SK-N-SH (cell line): ENCODE results near the gene SPAG9. TPM values are rescaled to one million over a fixed set of nuclear protein-coding genes. Genes with fewer than 3 reads are reported as not detected.

Source experiments
- CTCF ChIA-PET: fragments of 300-600, 350-600 bp; formaldehyde crosslinking; extraction: SDS; loops from one replicate; lab custom pipeline; 2021; lab: Yijun Ruan, JAX
- POLR2A ChIA-PET: fragments of 350-600 bp; sonication (Branson Sonifier 250); formaldehyde crosslinking; extraction: SDS; loops from one replicate; lab custom pipeline; 2020; ENCODE audit warnings: antibody characterized with exemption, inconsistent platforms; lab: Yijun Ruan, JAX
- DNase-seq: peaks from one replicate; pipeline ENCODE4 v3.0.0; 2012
- H2AFZ ChIP-seq: fragments of 200-600 bp; sonication (generic); 2 replicates; pipeline ENCODE4 v1.8.1; 2016; ENCODE audit warnings: antibody characterized with exemption, mild to moderate bottlenecking, low read depth
- H3F3A ChIP-seq: fragments of 200-600 bp; sonication (generic); replicated peaks from 2 replicates; pipeline ENCODE3; 2016; ENCODE audit warnings: antibody characterized with exemption, mild to moderate bottlenecking; ENCODE audit not compliant: insufficient read depth
- H3K27ac ChIP-seq, 2 experiments: fragments of 200-500 bp in 1 of 2; fragments of 200-600 bp in 1 of 2; sonication (Bioruptor generic) in 1 of 2; sonication (generic), shearing (Covaris generic) in 1 of 2; 2 replicates each; pipeline versions ENCODE4 v1.5.1 to v1.6.1; 2014 to 2016; ENCODE audit warnings: low read depth in 2 of 2, inconsistent platforms in 1 of 2, low read length in 1 of 2, mild to moderate bottlenecking in 1 of 2, mixed read lengths in 1 of 2
- H3K27me3 ChIP-seq: fragments of 200-600 bp; sonication (generic), shearing (Covaris generic); 2 replicates; pipeline ENCODE4 v1.6.1; 2016; ENCODE audit warnings: mixed run types; ENCODE audit not compliant: insufficient read depth
- H3K36me3 ChIP-seq, 2 experiments: fragments of 200-500 bp in 1 of 2; fragments of 200-600 bp in 1 of 2; sonication (Bioruptor generic) in 1 of 2; sonication (generic) in 1 of 2; replicated peaks in 1 of 2; 2 replicates each; pipeline versions ENCODE3 to v1.5.1; 2014 to 2016; ENCODE audit warnings: low read length in 1 of 2, mild to moderate bottlenecking in 1 of 2; ENCODE audit not compliant: insufficient read depth in 2 of 2, control insufficient read depth in 1 of 2
- H3K4me1 ChIP-seq, 2 experiments: fragments of 200-500 bp in 1 of 2; fragments of 200-600 bp in 1 of 2; sonication (Bioruptor generic) in 1 of 2; sonication (generic), shearing (Covaris generic) in 1 of 2; 2 replicates each; pipeline versions ENCODE4 v1.5.1 to v1.6.1; 2014 to 2016; ENCODE audit warnings: low read depth in 1 of 2, low read length in 1 of 2, mixed run types in 1 of 2; ENCODE audit not compliant: insufficient read depth in 2 of 2, control insufficient read depth in 1 of 2
- H3K4me2 ChIP-seq: fragments of 200-600 bp; sonication (generic), shearing (Covaris generic); 2 replicates; pipeline ENCODE4 v1.6.1; 2017; ENCODE audit warnings: mixed run types
- H3K4me3 ChIP-seq, 2 experiments: fragments of 200-500 bp in 1 of 2; fragments of 200-600 bp in 1 of 2; sonication (Bioruptor generic) in 1 of 2; sonication (generic), shearing (Covaris generic) in 1 of 2; 2 replicates each; pipeline versions ENCODE4 v1.5.1 to v1.8.1; 2014 to 2016; ENCODE audit warnings: low read depth in 2 of 2, inconsistent platforms in 1 of 2, low read length in 1 of 2, mild to moderate bottlenecking in 1 of 2, mixed read lengths in 1 of 2, moderate library complexity in 1 of 2
- H3K79me2 ChIP-seq: fragments of 200-600 bp; sonication (generic); 2 replicates; pipeline ENCODE4 v1.8.1; 2017; ENCODE audit warnings: mild to moderate bottlenecking; ENCODE audit not compliant: insufficient read depth
- H3K9ac ChIP-seq: fragments of 200-600 bp; sonication (generic); 2 replicates; pipeline ENCODE4 v1.6.1; 2017; ENCODE audit warnings: mixed run types
- H3K9me2 ChIP-seq: fragments of 200-600 bp; sonication (generic); 2 replicates; pipeline ENCODE4 v1.6.1; 2017; ENCODE audit warnings: mixed run types
- H3K9me3 ChIP-seq: fragments of 200-600 bp; sonication (generic); 2 replicates; pipeline ENCODE4 v1.6.1; 2017; ENCODE audit warnings: mixed run types, mild to moderate bottlenecking, moderate library complexity
- H4K20me1 ChIP-seq: fragments of 200-600 bp; sonication (generic); 2 replicates; pipeline ENCODE4 v1.6.1; 2017; ENCODE audit warnings: mild to moderate bottlenecking, mixed run types; ENCODE audit not compliant: insufficient read depth
- ELF1 ChIP-seq: IDR thresholded peaks from 2 replicates; pipeline ENCODE4 v1.4.0; 2012
- EZH2phosphoT487 ChIP-seq: fragments of 200-600 bp; sonication (generic); IDR thresholded peaks from 2 replicates; pipeline ENCODE4 v1.6.1; 2017; ENCODE audit warnings: low read depth, mixed run types, mild to moderate bottlenecking, antibody characterized with exemption, moderate library complexity, borderline replicate concordance
- FOSL2 ChIP-seq: IDR thresholded peaks from 2 replicates; pipeline ENCODE4 v1.4.0; 2012; ENCODE audit warnings: low read depth, mild to moderate bottlenecking, moderate library complexity, borderline replicate concordance
- FOXJ3 ChIP-seq: sonication (generic); formaldehyde crosslinking; IDR thresholded peaks from 2 replicates; pipeline ENCODE4 v1.5.1; 2020; ENCODE audit warnings: mild to moderate bottlenecking, missing genetic modification reagents
- FOXM1 ChIP-seq: IDR thresholded peaks from 2 replicates; pipeline ENCODE4 v1.4.0; 2012; ENCODE audit warnings: low read depth, mild to moderate bottlenecking
- GATA2 ChIP-seq: sonication (generic); formaldehyde crosslinking; IDR thresholded peaks from 2 replicates; pipeline ENCODE4 v1.5.0; 2020; ENCODE audit warnings: mild to moderate bottlenecking, missing genetic modification reagents
- JUND ChIP-seq: IDR thresholded peaks from 2 replicates; pipeline ENCODE4 v1.4.0; 2012
- MEF2A ChIP-seq: IDR thresholded peaks from 2 replicates; pipeline ENCODE4 v1.4.0; 2012; ENCODE audit warnings: low read depth, borderline replicate concordance
- MXI1 ChIP-seq: IDR thresholded peaks from 2 replicates; pipeline ENCODE4 v1.6.1; 2012; ENCODE audit warnings: mild to moderate bottlenecking, low read depth, low read length, improper control_type of control experiment
- NFIC ChIP-seq: IDR thresholded peaks from 2 replicates; pipeline ENCODE4 v1.4.0; 2012; ENCODE audit warnings: borderline replicate concordance
- RCOR1 ChIP-seq: fragments of 150-350 bp; IDR thresholded peaks from 2 replicates; pipeline ENCODE4 v1.6.1; 2017; ENCODE audit warnings: antibody characterized with exemption, low read length
- SIN3A ChIP-seq: IDR thresholded peaks from 2 replicates; pipeline ENCODE4 v1.6.1; 2012; ENCODE audit warnings: low read depth, mild to moderate bottlenecking, low read length, moderate library complexity, borderline replicate concordance
- TAF1 ChIP-seq: IDR thresholded peaks from 2 replicates; pipeline ENCODE4 v1.6.1; 2012; ENCODE audit warnings: low read depth, mild to moderate bottlenecking, low read length, moderate library complexity, borderline replicate concordance
- YY1 ChIP-seq: IDR thresholded peaks from 2 replicates; pipeline ENCODE4 v1.4.0; 2012; ENCODE audit warnings: low read depth, mild to moderate bottlenecking
- WGBS: methylation state at CpG from one replicate; pipeline ENCODE4 v1.1.6; 2017; ENCODE audit warnings: low lambda C conversion rate; 5-methylcytosine and 5-hydroxymethylcytosine counted together
- polyA plus RNA-seq, 3 experiments: library from polyadenylated mRNA; depleted of rRNA; stranded (reverse); fragments of >200 nt; gene quantifications; 2 replicates each; pipeline ENCODE4 v1.2.3, GENCODE V29; 2012
- TF ChIP-seq, protein P1 (sequence below): fragments of 150-350 bp; IDR thresholded peaks from 2 replicates; pipeline ENCODE4 v1.6.1; 2016; ENCODE audit warnings: mild to moderate bottlenecking, low read depth, low read length
- TF ChIP-seq, protein P2 (sequence below): IDR thresholded peaks from 2 replicates; pipeline ENCODE4; 2012
- TF ChIP-seq, protein P3 (sequence below): IDR thresholded peaks from 2 replicates; pipeline ENCODE4 v1.4.0; 2012; ENCODE audit warnings: low read depth
- TF ChIP-seq, protein P4 (sequence below): IDR thresholded peaks from 2 replicates; pipeline ENCODE4 v1.6.1; 2012; ENCODE audit warnings: mild to moderate bottlenecking, low read depth, low read length, moderate library complexity
- TF ChIP-seq, protein P5 (sequence below): IDR thresholded peaks from 2 replicates; pipeline ENCODE4 v1.4.0; 2012; ENCODE audit warnings: low read depth, borderline replicate concordance

Gene SPAG9
- polyA plus RNA-seq, 1 of the 3 experiments (the other 2 are of a cell fraction), result 32.1 TPM

GRCh38 chr17:51056813-51057510 is 63.7 kb downstream of the SPAG9 start (continued):
- TF ChIP-seq SIN3A, result no peak
- TF ChIP-seq EZH2phosphoT487, result no peak

- peaks cover 82% of the 10 kb centered on the region for H3K79me2 ChIP-seq
- H4K20me1 ChIP-seq, result no peaks in the 10 kb centered on the region
- H3K9ac ChIP-seq, result no peak overlapping the region
- no peaks in the 10 kb centered on the region for H3K9me3 ChIP-seq
- TF ChIP-seq, protein P1, sequence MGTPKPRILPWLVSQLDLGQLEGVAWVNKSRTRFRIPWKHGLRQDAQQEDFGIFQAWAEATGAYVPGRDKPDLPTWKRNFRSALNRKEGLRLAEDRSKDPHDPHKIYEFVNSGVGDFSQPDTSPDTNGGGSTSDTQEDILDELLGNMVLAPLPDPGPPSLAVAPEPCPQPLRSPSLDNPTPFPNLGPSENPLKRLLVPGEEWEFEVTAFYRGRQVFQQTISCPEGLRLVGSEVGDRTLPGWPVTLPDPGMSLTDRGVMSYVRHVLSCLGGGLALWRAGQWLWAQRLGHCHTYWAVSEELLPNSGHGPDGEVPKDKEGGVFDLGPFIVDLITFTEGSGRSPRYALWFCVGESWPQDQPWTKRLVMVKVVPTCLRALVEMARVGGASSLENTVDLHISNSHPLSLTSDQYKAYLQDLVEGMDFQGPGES, result no peak
- TF ChIP-seq NFIC, result no peak
- TF ChIP-seq FOSL2, result no peak
- TF ChIP-seq ELF1, result no peak
- TF ChIP-seq, protein P2, sequence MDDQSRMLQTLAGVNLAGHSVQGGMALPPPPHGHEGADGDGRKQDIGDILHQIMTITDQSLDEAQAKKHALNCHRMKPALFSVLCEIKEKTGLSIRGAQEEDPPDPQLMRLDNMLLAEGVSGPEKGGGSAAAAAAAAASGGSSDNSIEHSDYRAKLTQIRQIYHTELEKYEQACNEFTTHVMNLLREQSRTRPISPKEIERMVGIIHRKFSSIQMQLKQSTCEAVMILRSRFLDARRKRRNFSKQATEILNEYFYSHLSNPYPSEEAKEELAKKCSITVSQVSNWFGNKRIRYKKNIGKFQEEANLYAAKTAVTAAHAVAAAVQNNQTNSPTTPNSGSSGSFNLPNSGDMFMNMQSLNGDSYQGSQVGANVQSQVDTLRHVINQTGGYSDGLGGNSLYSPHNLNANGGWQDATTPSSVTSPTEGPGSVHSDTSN, result no peak
- TF ChIP-seq GATA2 (CRISPR knock-in tag), result no peak
- TF ChIP-seq FOXM1, result no peak
- TF ChIP-seq, protein P3, sequence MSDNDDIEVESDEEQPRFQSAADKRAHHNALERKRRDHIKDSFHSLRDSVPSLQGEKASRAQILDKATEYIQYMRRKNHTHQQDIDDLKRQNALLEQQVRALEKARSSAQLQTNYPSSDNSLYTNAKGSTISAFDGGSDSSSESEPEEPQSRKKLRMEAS, result no peak
- TF ChIP-seq, protein P4, sequence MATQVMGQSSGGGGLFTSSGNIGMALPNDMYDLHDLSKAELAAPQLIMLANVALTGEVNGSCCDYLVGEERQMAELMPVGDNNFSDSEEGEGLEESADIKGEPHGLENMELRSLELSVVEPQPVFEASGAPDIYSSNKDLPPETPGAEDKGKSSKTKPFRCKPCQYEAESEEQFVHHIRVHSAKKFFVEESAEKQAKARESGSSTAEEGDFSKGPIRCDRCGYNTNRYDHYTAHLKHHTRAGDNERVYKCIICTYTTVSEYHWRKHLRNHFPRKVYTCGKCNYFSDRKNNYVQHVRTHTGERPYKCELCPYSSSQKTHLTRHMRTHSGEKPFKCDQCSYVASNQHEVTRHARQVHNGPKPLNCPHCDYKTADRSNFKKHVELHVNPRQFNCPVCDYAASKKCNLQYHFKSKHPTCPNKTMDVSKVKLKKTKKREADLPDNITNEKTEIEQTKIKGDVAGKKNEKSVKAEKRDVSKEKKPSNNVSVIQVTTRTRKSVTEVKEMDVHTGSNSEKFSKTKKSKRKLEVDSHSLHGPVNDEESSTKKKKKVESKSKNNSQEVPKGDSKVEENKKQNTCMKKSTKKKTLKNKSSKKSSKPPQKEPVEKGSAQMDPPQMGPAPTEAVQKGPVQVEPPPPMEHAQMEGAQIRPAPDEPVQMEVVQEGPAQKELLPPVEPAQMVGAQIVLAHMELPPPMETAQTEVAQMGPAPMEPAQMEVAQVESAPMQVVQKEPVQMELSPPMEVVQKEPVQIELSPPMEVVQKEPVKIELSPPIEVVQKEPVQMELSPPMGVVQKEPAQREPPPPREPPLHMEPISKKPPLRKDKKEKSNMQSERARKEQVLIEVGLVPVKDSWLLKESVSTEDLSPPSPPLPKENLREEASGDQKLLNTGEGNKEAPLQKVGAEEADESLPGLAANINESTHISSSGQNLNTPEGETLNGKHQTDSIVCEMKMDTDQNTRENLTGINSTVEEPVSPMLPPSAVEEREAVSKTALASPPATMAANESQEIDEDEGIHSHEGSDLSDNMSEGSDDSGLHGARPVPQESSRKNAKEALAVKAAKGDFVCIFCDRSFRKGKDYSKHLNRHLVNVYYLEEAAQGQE, result no peak
- TF ChIP-seq YY1, result no peak
- no peak for TF ChIP-seq MEF2A
- no peak for TF ChIP-seq SIN3A
- TF ChIP-seq TAF1, result no peak
- no peak for TF ChIP-seq JUND
- TF ChIP-seq MXI1, result no peak
- no peak for TF ChIP-seq FOXJ3 (CRISPR knock-in tag)
- no peak for TF ChIP-seq RCOR1
- TF ChIP-seq, protein P5, sequence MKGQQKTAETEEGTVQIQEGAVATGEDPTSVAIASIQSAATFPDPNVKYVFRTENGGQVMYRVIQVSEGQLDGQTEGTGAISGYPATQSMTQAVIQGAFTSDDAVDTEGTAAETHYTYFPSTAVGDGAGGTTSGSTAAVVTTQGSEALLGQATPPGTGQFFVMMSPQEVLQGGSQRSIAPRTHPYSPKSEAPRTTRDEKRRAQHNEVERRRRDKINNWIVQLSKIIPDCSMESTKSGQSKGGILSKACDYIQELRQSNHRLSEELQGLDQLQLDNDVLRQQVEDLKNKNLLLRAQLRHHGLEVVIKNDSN, result no peak
- 97% methylated on average over 4 of the region's 4 CpGs for WGBS
- no peak overlapping the region for H3K4me2 ChIP-seq
- no peak overlapping the region for H2AFZ ChIP-seq
- H3K4me3 ChIP-seq, result no peak overlapping the region
- H3K36me3 ChIP-seq, result peaks cover 0 to 8% of the 10 kb centered on the region in 2 experiments
- CTCF ChIA-PET, result interaction anchor here (1.4 to 13.4 kb wide), 8 partner anchors 10 to 272 kb away, joined by 3 to 247 read pairs (median 37); partner anchors contain the start of gene NME1
- peaks cover 34% of the 10 kb centered on the region for H3F3A ChIP-seq
- DNase-seq, result no peak
- H3K27ac ChIP-seq, result no peak overlapping the region
- H3K9me2 ChIP-seq, result no peaks in the 10 kb centered on the region
- POLR2A ChIA-PET, result interaction anchor here (1.5 kb wide), 1 partner anchor 9 kb away, joined by 3 read pairs; no protein-coding TSS in a partner anchor
- H3K4me1 ChIP-seq, result peaks cover 6 to 7% of the 10 kb centered on the region in 2 experiments; a peak in 3 of 4 replicates
- H3K27me3 ChIP-seq, result no peaks in the 10 kb centered on the region
These were observed 65.9 kb downstream of the SPAG9 start for GRCh38 chr17:51054748-51055147.
